HepG2 (cell line): Measurements from ENCODE around the gene TMEM178A. TPM values are rescaled to one million over a fixed set of nuclear protein-coding genes. Genes with fewer than 3 reads are reported as not detected.

Experiments
- GATAD2A ChIP-seq: IDR thresholded peaks from 2 replicates; pipeline ENCODE4 v1.6.1; 2016
- MED1 ChIP-seq: sonication (generic); formaldehyde crosslinking; IDR thresholded peaks from 2 replicates; pipeline ENCODE4 v1.4.0; 2020; ENCODE audit warnings: missing genetic modification reagents
- PAXIP1 ChIP-seq: sonication (generic); formaldehyde crosslinking; conservative IDR thresholded peaks from 2 replicates; pipeline ENCODE4 v1.4.0; 2020; ENCODE audit warnings: mild to moderate bottlenecking, missing genetic modification reagents, moderate library complexity
- PLSCR1 ChIP-seq: sonication (generic); formaldehyde crosslinking; IDR thresholded peaks from 2 replicates; pipeline ENCODE4 v1.5.0; 2020; ENCODE audit warnings: missing genetic modification reagents, mild to moderate bottlenecking, borderline replicate concordance
- ZNF296 ChIP-seq: sonication (generic); formaldehyde crosslinking; conservative IDR thresholded peaks from 2 replicates; pipeline ENCODE4 v1.5.0; 2020; ENCODE audit warnings: mild to moderate bottlenecking, missing genetic modification reagents
- polyA plus RNA-seq, 8 experiments: library from polyadenylated mRNA; depleted of rRNA in 3 of 8; stranded (reverse) in 7 of 8; unstranded in 1 of 8; fragments of >200 nt; fragmentation: Illumina TruSeq in 4 of 8; extraction: Trizol in 4 of 8; gene quantifications; 2 replicates each; pipeline versions ENCODE4 v1.2.1 to v1.2.3, GENCODE V29; 2011 to 2016; ENCODE audit warnings: low read depth in 4 of 8, missing spikeins in 1 of 8, mixed read lengths in 1 of 8; ENCODE audit not compliant: insufficient read depth in 1 of 8
- total RNA-seq, 5 experiments: library from RNA; depleted of rRNA; stranded (reverse); fragments of >200 nt; fragmentation: Illumina TruSeq; extraction: Trizol; gene quantifications; 2 replicates each; pipeline ENCODE4 v1.2.3, GENCODE V29; 2016; ENCODE audit warnings: low read depth in 1 of 5
- TF ChIP-seq, protein P1 (sequence below): sonication (generic); formaldehyde crosslinking; IDR thresholded peaks from 2 replicates; pipeline ENCODE4 v1.4.0; 2020; ENCODE audit warnings: missing genetic modification reagents

Gene TMEM178A
- total and polyA plus RNA-seq, 2 of the 13 experiments (the other 11 are each of a cell fraction or from before 2014, with no cell fraction given): 0.38 to 3.3 TPM

GRCh38 chr2:39618236-39618635 lies 47.5 kb upstream of the TMEM178A start (continued):
- no peak for TF ChIP-seq PLSCR1 (CRISPR knock-in tag)
- TF ChIP-seq, protein P1, sequence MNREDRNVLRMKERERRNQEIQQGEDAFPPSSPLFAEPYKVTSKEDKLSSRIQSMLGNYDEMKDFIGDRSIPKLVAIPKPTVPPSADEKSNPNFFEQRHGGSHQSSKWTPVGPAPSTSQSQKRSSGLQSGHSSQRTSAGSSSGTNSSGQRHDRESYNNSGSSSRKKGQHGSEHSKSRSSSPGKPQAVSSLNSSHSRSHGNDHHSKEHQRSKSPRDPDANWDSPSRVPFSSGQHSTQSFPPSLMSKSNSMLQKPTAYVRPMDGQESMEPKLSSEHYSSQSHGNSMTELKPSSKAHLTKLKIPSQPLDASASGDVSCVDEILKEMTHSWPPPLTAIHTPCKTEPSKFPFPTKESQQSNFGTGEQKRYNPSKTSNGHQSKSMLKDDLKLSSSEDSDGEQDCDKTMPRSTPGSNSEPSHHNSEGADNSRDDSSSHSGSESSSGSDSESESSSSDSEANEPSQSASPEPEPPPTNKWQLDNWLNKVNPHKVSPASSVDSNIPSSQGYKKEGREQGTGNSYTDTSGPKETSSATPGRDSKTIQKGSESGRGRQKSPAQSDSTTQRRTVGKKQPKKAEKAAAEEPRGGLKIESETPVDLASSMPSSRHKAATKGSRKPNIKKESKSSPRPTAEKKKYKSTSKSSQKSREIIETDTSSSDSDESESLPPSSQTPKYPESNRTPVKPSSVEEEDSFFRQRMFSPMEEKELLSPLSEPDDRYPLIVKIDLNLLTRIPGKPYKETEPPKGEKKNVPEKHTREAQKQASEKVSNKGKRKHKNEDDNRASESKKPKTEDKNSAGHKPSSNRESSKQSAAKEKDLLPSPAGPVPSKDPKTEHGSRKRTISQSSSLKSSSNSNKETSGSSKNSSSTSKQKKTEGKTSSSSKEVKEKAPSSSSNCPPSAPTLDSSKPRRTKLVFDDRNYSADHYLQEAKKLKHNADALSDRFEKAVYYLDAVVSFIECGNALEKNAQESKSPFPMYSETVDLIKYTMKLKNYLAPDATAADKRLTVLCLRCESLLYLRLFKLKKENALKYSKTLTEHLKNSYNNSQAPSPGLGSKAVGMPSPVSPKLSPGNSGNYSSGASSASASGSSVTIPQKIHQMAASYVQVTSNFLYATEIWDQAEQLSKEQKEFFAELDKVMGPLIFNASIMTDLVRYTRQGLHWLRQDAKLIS (CRISPR knock-in tag): no peak
- TF ChIP-seq PAXIP1 (CRISPR knock-in tag): peak; percentile 28; the same call in 1 of the 2 replicates
- TF ChIP-seq MED1 (CRISPR knock-in tag): peak; percentile 34
- no peak for TF ChIP-seq GATAD2A (CRISPR knock-in tag)
- TF ChIP-seq ZNF296 (CRISPR knock-in tag): no peak
